GM10266 (cell line): ENCODE results near the gene KRT86.

Experiments
- DNase-seq: peaks from one replicate; pipeline ENCODE4 v3.0.0; 2012; ENCODE audit errors: extremely low spot score
- CTCF ChIP-seq: IDR thresholded peaks from 2 replicates; pipeline ENCODE4 v1.5.1; 2012; ENCODE audit warnings: mild to moderate bottlenecking, low read depth; ENCODE audit not compliant: control insufficient read depth, insufficient read depth; ENCODE audit errors: missing control alignments

The KRT86 gene

GRCh38 chr12:52307836-52308805, 33.7 kb downstream of the KRT86 start:
- no peak for TF ChIP-seq CTCF
- no peak for DNase-seq

GRCh38 chr12:52308806-52309425, 34.5 kb downstream of the KRT86 start:
- no peak for DNase-seq
- no peak for TF ChIP-seq CTCF

- DNase-seq: no peak
Measured at GRCh38 chr12:52310622-52311284, 36.3 kb downstream of the KRT86 start.

GRCh38 chr12:52311285-52311648, 36.8 kb downstream of the KRT86 start:
- DNase-seq: no peak

More at GRCh38 chr12:52310622-52311284, 36.3 kb downstream of the KRT86 start:
- no peak for TF ChIP-seq CTCF

GRCh38 chr12:52312086-52312485, 37.6 kb downstream of the KRT86 start:
- DNase-seq: no peak
- TF ChIP-seq CTCF: no peak

More at GRCh38 chr12:52311285-52311648, 36.8 kb downstream of the KRT86 start:
- no peak for TF ChIP-seq CTCF

GRCh38 chr12:52313461-52313860, 39.0 kb downstream of the KRT86 start:
- DNase-seq: no peak
- no peak for TF ChIP-seq CTCF
